Lower leg skin (tissue), 4 donors: ENCODE data around the gene NFYC. TPM values are rescaled to one million over a fixed set of nuclear protein-coding genes. Genes with fewer than 3 reads are reported as not detected.

Experiments
- DNase-seq, 2 donors: peaks; one replicate each; pipeline ENCODE4 v3.0.0-alpha.2; 2019; ENCODE audit warnings: low spot score in 2 of 2
- H3K4me3 ChIP-seq: fragments of 200-600 bp; sonication (generic); 2 replicates; pipeline ENCODE4 v1.5.1; 2017; ENCODE audit warnings: mild to moderate bottlenecking, low read depth; ENCODE audit not compliant: poor library complexity, severe bottlenecking
- CTCF ChIP-seq, 3 donors: fragments of 450-650 bp; IDR thresholded peaks; one replicate each; pipeline ENCODE4 v1.5.1; 2016; ENCODE audit warnings: antibody characterized with exemption in 3 of 3, mild to moderate bottlenecking in 3 of 3, moderate library complexity in 2 of 3
- POLR2A ChIP-seq, 2 donors: fragments of 450-650 bp; IDR thresholded peaks; one replicate each; pipeline ENCODE4 v1.6.1; 2016 to 2017; ENCODE audit warnings: antibody characterized with exemption in 2 of 2, mild to moderate bottlenecking in 1 of 2, moderate library complexity in 1 of 2
- WGBS, 2 donors: methylation state at CpG; one replicate each; pipeline ENCODE4 v1.1.5; 2018; 5-methylcytosine and 5-hydroxymethylcytosine counted together
- intact Hi-C: fragments of 100-400 bp; cut with DNase I; formaldehyde crosslinking; loops from one replicate; pipeline ENCODE4 v1.15.0; 2023; ENCODE audit warnings: low total_unique reads
- total RNA-seq, 4 donors: library from RNA; depleted of rRNA; stranded (reverse); fragments of >200 nt; gene quantifications; one replicate each; pipeline ENCODE4 v1.1.0, GENCODE V29; 2016

The NFYC gene
- total RNA-seq, 4 donors from 2014 or later = 53.3 to 94.4 (median 68.0) TPM

DNA sequence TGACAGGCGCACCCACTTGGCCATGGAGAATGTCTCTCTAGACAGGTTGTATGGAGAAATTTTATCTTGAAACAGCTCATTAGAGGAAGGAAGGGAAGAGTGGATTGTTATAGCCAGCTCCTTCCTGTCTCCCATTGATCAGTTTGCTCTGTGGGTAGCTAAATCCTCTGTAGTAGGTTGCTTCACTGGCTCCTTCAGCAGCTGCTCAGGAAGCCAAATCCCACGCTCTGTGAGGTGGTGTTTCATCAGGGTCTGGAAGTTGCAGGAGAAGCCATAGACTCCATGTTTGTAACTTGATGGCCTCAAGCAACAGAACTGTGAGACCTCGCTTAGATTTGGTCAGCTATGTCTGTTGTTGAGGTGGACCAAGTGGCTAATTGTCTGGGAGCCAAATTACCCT is 6.8 kb upstream of the NFYC start:
- TF ChIP-seq POLR2A (IDR thresholded peaks at IDR 0.05) (no peak), CTCF (IDR thresholded peaks at IDR 0.05) (no peak)
- intact Hi-C loops = no loop called here
- H3K4me3 ChIP-seq = no peak overlapping the region
- 90 to 92% methylated on average over 3 of the region's 3 CpGs for WGBS, 2 donors
- no peak for DNase-seq

- WGBS, 2 donors = 87 to 92% methylated on average over 7 of the region's 7 CpGs
- no peak for DNase-seq
- no peak for TF ChIP-seq POLR2A (IDR thresholded peaks at IDR 0.05)
- TF ChIP-seq CTCF (IDR thresholded peaks at IDR 0.05) = no peak
- intact Hi-C loops = no loop called here
- no peak overlapping the region for H3K4me3 ChIP-seq
Observed at GRCh38 chr1:40687059-40687458, 4.4 kb upstream of the NFYC start.

DNA sequence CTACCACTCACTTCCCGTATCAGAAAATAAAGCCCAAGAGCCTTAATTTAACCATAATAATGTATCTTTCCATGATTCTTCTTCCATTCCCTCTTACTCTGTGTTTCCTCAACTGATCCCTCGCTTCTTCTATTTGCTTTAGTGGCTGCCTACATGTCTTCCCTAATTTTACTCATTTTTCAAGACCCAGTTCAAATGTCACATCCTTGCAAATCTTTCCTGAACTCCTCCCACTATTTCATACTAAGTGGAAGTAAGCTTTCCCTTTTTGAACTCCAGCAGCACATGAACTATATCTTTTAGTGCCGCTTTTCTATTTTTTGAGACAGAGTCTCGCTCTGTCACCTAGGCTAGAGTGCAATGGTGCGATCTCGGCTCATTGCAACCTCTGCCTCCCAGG is 3.8 kb upstream of the NFYC start:
- 93% methylated on average over 6 of the region's 6 CpGs for WGBS, 2 donors
- TF ChIP-seq POLR2A (IDR thresholded peaks at IDR 0.05) (no peak), CTCF (IDR thresholded peaks at IDR 0.05) (no peak)
- intact Hi-C loops = no loop called here

DNA sequence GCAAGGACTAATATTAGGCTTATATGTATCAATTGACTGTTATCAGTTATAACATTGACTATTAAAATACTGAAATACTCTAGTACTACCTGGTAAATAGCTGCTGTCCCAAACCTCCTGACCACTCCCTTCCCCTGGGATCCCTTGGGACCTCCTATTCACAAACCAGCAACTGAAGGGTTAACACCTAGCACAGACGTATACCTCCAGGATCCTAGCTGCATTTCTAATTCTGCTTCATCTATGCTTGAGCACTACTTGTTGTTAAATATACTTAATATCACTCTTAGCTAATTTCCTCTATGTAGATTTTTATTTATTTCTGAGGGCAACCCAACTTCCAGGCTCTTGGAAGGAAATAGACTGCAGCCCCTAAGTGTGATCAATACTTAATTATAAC is 1.8 kb upstream of the NFYC start:
- 15 to 17% methylated on average over 1 of the region's 1 CpG for WGBS, 2 donors
- no peak for DNase-seq
- no peak for TF ChIP-seq POLR2A (IDR thresholded peaks at IDR 0.05)
- TF ChIP-seq CTCF (IDR thresholded peaks at IDR 0.05) = no peak
- intact Hi-C loops = no loop called here
- H3K4me3 ChIP-seq = no peak overlapping the region

More for the DNA sequence above, 3.8 kb upstream of the NFYC start:
- no peak for DNase-seq
- H3K4me3 ChIP-seq = no peak overlapping the region

DNA sequence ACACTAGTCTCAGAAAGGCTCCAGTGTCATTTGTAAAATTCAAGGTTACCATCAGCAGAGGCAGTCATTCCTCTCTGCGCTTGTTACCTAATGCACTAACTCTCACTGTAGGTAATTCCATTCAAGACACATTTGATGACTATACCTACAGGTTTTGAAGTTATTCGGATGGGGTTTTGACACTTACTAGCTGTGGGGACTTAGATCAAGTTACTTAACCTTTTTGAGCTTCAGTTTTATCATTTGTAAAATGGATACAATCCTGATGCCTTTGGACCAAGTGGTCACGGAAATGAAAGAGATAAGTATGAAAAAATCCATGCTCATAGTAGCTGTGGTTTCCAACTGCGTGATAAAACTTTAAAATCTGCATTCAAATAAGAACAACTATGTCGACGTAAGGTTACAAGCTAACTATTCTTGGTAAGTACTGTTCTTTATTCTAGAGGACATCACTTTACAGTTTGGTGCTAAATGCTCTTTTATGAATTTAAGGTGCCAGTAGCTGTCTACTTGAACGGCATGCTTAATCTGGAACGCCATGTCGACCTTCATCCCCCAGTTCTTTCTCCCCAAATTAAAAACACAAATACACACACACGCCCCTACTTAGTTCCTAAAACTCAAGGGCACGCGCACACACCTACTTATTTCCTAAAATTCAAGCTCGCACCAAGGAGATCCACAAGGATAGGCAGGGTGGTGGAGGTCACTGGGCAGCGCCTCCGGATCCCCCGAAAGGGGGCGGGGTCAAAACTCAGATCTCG is 550 bp upstream of the NFYC start:
- no peak for TF ChIP-seq POLR2A (IDR thresholded peaks at IDR 0.05)
- no peak for DNase-seq
- WGBS, 2 donors = 13% methylated on average over 17 to 18 of the region's 18 CpGs
- intact Hi-C loops = no loop called here
- H3K4me3 ChIP-seq = peak overlapping the region; percentile 74

DNA sequence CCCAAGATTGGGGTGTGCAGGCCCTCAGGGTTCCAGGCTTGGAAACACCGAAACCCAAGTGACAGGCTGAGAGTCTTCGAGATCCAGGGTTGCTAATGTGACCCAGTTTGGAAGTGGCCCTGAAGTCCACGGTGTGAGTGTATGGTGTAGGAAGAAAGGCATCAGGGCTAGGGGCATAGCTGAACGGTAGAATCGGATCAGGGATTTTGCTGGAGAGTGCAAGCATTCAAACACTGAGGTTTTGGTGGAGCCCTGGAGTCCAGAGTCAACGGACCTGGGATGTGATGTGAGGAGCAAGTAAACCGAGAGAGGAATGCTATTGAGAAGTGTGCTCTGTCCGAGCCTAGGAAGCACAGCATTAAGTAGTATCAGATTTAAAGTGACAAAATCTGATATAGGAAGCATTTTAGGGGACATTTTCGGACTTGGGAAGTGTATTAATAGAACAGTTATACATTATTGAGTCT is 958 bp downstream of the NFYC start:
- peak overlapping the region; percentile 74 for H3K4me3 ChIP-seq
- intact Hi-C loops = no loop called here
- DNase-seq = peak in 1 of 2 donors; percentile 22
- TF ChIP-seq CTCF (IDR thresholded peaks at IDR 0.05) = no peak
- TF ChIP-seq POLR2A (IDR thresholded peaks at IDR 0.05) = no peak
- 2 to 4% methylated on average over 9 of the region's 9 CpGs for WGBS, 2 donors
